GM12892 (cell line): Measurements from ENCODE around the gene NECTIN3.

Source experiments
- POLR2A ChIP-seq: IDR thresholded peaks from 2 replicates; pipeline ENCODE4 v1.6.1; 2011; ENCODE audit warnings: low read depth, low read length, control low read depth
- POLR2AphosphoS5 ChIP-seq: IDR thresholded peaks from 2 replicates; pipeline ENCODE4 v1.6.1; 2011; ENCODE audit warnings: low read depth, low read length, control low read depth
- TAF1 ChIP-seq: IDR thresholded peaks from 2 replicates; pipeline ENCODE4 v1.6.1; 2011; ENCODE audit warnings: low read depth, mild to moderate bottlenecking, control low read depth, low read length, borderline replicate concordance

GRCh38 chr3:111027868-111028267 lies 43.7 kb upstream of the NECTIN3 start:
- TF ChIP-seq POLR2A (no peak), TAF1 (no peak), POLR2AphosphoS5 (no peak)
